IPS-18a (cell line): ENCODE measurements around the gene HOXD13.

Experiments
- H3K27ac ChIP-seq: one replicate; pipeline ENCODE4 v1.5.1; 2013; ENCODE audit warnings: low read length
- H3K27me3 ChIP-seq: one replicate; pipeline ENCODE4 v1.6.1; 2013; ENCODE audit warnings: mild to moderate bottlenecking, low read length; ENCODE audit not compliant: control insufficient read depth, insufficient read depth
- H3K36me3 ChIP-seq: one replicate; pipeline ENCODE4 v1.6.1; 2013; ENCODE audit warnings: low read depth, low read length; ENCODE audit not compliant: control insufficient read depth
- H3K4me1 ChIP-seq: one replicate; pipeline ENCODE4 v1.6.1; 2013; ENCODE audit warnings: low read depth, low read length; ENCODE audit not compliant: control insufficient read depth
- H3K4me3 ChIP-seq: one replicate; pipeline ENCODE4 v1.5.1; 2013; ENCODE audit warnings: low read length
- H3K9ac ChIP-seq: one replicate; pipeline ENCODE4 v1.6.1; 2013; ENCODE audit warnings: mild to moderate bottlenecking, low read length, moderate library complexity
- H3K9me3 ChIP-seq: one replicate; pipeline ENCODE4 v1.6.1; 2013; ENCODE audit warnings: low read depth, low read length; ENCODE audit not compliant: control insufficient read depth

HOXD13 gene

DNA sequence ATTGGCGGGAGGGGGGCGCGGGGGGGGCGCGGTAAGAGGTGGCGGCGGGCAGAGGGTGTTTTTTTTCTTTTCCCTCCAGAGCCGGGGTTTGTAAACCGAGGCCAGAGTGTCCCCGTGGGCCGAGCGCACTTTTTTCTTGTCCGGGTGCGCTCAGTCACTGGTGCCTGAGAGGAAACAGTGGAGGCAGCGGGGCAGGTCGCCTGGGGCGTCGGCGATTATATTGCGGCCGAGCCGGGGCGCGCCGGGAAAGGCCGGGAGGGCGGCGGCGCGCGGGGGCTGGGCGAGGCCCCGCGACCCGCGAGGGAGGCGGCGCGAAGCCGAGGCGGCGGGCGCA lies 37.3 kb downstream of the HOXD13 start:
- H3K4me3 ChIP-seq = no peak overlapping the region
- no peaks in the 10 kb centered on the region for H3K36me3 ChIP-seq
- H3K9me3 ChIP-seq = no peaks in the 10 kb centered on the region
- no peak overlapping the region for H3K9ac ChIP-seq
- H3K4me1 ChIP-seq = peaks cover 4% of the 10 kb centered on the region
- H3K27me3 ChIP-seq = peaks cover 100% of the 10 kb centered on the region
- H3K27ac ChIP-seq = no peak overlapping the region

DNA sequence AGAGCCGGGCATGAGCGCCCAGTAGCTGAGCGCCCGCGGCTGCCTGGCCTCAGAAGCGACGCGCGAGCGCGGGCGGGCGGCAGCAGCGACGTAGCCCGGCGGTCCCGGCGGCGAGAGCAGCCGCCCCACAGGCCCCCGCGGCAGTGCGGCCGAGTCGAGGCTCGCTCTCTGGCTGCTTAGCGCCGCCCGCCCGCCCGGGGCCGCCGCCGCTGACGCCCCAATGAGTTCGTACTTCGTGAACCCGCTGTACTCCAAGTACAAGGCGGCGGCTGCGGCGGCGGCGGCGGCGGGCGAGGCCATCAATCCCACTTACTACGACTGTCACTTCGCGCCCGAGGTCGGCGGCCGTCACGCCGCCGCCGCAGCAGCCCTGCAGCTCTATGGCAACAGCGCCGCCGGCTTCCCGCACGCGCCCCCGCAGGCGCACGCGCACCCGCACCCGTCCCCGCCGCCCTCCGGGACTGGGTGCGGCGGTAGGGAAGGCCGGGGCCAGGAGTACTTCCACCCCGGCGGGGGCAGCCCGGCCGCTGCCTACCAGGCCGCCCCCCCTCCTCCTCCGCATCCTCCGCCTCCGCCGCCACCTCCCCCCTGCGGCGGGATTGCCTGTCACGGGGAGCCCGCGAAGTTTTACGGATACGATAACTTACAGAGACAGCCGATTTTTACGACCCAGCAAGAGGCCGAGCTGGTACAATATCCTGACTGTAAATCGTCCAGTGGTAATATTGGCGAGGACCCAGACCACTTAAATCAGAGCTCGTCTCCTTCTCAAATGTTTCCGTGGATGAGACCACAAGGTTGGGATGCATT lies 37.8 kb downstream of the HOXD13 start:
- H3K4me3 ChIP-seq = no peak overlapping the region
- no peaks in the 10 kb centered on the region for H3K36me3 ChIP-seq
- peaks cover 100% of the 10 kb centered on the region for H3K27me3 ChIP-seq
- peaks cover 4% of the 10 kb centered on the region for H3K4me1 ChIP-seq
- H3K9ac ChIP-seq = no peak overlapping the region
- no peaks in the 10 kb centered on the region for H3K9me3 ChIP-seq
- no peak overlapping the region for H3K27ac ChIP-seq

DNA sequence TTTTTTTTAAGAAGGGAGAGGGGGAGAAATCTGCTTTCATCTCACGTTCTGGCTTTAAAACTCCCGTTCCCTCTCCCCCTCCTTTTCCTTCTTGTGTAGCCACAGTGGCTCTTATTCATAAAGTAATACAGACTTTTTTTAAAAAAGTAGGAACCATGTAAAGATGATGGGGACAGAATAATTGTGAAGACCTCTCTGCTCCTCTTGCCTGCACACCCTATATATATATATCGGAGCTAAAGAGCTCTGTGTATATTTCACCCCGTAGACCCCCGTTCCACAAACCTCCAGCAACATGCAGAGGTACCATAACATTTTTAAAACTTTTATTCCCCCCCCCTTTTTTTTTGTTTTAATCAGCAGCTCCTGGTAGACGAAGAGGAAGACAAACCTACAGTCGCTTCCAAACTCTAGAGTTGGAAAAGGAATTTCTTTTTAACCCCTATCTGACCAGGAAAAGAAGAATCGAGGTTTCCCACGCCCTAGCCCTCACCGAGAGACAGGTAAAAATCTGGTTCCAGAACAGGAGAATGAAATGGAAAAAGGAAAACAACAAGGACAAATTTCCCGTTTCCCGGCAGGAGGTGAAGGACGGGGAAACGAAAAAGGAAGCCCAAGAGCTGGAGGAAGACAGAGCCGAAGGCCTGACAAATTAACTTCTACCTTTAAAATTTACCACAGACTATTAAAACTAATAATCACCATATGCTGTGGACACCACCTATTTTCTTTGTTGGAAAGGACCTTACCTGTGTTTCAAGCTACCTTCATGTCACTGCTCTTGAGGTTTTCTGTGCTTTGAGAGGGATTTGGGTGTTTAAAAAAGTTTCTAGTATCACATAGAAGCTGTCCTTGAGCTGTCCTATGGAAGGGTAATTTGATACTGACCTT lies 38.7 kb downstream of the HOXD13 start:
- Histone ChIP-seq H3K27me3 (peaks cover 100% of the 10 kb centered on the region), H3K27ac (no peak overlapping the region)

DNA sequence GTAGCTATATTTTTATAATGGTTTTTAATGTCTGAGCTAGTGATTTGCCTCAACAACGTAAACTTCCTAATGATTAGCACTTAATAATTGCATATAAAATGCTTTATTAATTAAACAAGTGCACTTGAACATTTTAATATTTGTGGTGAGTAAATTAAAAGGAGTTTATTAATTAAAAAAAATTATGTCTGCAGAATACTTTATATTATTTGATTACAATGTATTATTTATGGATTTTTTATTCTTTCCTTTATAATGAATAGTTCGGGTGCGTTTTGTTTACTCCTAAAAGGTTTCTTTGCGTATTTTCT lies 39.3 kb downstream of the HOXD13 start:
- Histone ChIP-seq H3K27me3 (peaks cover 100% of the 10 kb centered on the region), H3K36me3 (no peaks in the 10 kb centered on the region), H3K4me3 (no peak overlapping the region), H3K4me1 (peaks cover 4% of the 10 kb centered on the region), H3K9ac (no peak overlapping the region), H3K9me3 (no peaks in the 10 kb centered on the region), H3K27ac (no peak overlapping the region)

More for the DNA sequence above, 38.7 kb downstream of the HOXD13 start:
- Histone ChIP-seq H3K36me3 (no peaks in the 10 kb centered on the region), H3K9ac (no peak overlapping the region), H3K4me3 (no peak overlapping the region), H3K4me1 (peaks cover 4% of the 10 kb centered on the region), H3K9me3 (no peaks in the 10 kb centered on the region)

DNA sequence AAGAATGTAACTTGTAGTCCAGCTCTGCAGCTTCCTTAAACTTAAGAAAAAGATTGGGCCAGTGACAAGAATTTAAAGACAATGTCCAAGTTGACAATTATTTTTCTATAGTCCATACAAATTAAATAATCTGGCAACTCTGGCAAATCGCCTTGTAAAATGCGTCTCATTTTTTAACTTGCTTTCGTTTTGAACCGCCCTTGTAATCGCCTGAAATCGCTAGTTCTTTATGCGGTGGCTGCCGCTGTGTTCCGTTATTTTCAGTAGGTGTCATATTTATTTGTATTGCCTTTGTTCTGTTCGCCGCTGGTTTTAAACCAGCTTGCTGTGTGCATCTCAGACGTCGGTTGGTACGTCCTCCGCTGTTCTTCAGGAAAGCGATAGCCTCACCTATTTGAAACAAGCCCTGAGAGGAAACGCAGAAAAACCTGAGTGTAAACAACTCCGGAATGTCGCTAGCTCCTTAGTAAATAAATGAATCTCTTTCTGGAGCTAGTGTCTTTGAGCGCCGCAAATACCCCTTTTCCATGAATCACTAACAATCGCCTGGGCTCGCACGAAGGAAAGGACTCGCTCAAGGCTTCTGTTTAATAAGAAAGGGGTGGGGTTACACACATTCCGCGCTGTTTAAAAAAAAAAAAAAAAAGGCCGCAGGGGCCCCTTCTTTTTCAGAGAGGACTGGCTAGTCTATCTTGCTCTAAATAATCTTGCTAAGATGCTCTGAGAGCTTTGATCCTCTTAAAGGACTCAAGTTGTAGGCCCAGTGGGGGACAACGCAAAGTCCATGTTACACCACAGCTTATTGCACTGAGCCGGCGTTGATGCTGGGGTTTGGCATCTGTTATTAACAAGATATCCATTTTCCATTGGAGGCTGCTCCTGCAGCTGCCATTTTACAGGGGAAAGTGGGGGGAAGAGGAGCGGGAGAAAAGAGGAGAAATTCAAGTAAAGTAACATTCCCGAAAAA lies 40.0 kb downstream of the HOXD13 start:
- H3K4me3 ChIP-seq = no peak overlapping the region
- H3K36me3 ChIP-seq = no peaks in the 10 kb centered on the region
- H3K27me3 ChIP-seq = peaks cover 100% of the 10 kb centered on the region
- no peaks in the 10 kb centered on the region for H3K9me3 ChIP-seq
- H3K27ac ChIP-seq = no peak overlapping the region
- no peak overlapping the region for H3K9ac ChIP-seq
- peaks cover 4% of the 10 kb centered on the region for H3K4me1 ChIP-seq

DNA sequence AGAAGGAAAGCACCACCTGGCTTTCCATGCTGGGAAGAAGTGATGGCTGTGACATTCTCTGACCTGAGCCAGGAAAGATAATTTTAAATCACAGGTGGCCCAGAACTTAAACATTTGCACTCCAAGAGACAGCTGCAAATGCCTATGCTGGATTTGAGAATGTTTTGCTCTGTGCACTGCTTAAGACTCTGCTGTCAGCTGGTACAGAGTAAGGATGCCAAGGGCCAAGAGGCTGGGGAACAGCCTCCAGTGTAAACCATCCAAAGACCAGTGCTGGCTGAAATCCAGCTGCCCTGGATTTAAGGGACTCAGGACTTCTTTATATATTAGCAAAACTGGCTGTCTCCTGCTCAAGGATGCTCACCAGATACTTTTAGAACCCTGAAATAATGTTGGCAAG lies 40.9 kb downstream of the HOXD13 start:
- H3K9ac ChIP-seq = no peak overlapping the region
- no peaks in the 10 kb centered on the region for H3K36me3 ChIP-seq
- no peaks in the 10 kb centered on the region for H3K9me3 ChIP-seq
- H3K4me1 ChIP-seq = peaks cover 3% of the 10 kb centered on the region
- no peak overlapping the region for H3K27ac ChIP-seq
- no peak overlapping the region for H3K4me3 ChIP-seq
- peaks cover 100% of the 10 kb centered on the region for H3K27me3 ChIP-seq

DNA sequence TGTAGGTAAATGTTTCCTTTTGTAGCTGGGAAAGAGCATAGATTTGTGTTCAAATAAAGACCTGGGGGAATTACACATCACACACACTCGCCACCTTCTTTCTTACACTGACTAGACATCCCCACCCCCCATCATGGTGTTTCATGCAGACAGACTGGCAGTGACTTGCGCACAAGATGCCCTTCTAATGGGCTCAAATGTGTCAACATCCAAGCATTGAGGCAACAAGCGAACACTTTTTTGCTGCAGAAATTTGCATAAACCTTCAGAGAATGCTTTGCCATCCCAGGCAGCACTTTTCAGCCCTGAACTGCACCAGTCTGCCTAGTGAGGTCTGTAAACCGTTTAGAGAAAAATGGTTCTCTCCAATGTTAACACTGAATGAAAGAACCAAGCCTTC lies 41.5 kb downstream of the HOXD13 start:
- H3K4me1 ChIP-seq = no peaks in the 10 kb centered on the region
- H3K9ac ChIP-seq = no peak overlapping the region
- no peaks in the 10 kb centered on the region for H3K36me3 ChIP-seq
- H3K9me3 ChIP-seq = no peaks in the 10 kb centered on the region
- no peak overlapping the region for H3K4me3 ChIP-seq
- H3K27me3 ChIP-seq = peaks cover 100% of the 10 kb centered on the region
- H3K27ac ChIP-seq = no peak overlapping the region

DNA sequence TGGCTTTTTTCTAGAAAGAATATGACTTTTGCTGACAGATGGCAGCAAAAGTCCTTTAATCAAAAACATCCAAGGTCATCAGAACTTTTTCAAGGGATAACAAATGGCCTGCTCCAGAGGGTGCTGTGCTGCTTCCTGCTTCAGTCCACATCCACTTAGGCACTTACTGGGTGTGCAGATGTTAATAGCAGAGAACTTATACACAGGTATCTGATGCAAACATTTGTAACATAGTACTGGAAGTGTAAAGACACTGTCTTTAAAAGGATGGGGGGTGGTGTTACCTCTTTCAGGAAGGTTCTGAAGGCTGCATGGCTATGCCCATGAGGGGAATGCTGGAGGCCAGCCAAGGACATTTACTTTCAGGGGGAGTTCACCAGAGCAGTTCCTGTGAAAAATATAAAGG lies 42.5 kb downstream of the HOXD13 start:
- H3K4me3 ChIP-seq = no peak overlapping the region

DNA sequence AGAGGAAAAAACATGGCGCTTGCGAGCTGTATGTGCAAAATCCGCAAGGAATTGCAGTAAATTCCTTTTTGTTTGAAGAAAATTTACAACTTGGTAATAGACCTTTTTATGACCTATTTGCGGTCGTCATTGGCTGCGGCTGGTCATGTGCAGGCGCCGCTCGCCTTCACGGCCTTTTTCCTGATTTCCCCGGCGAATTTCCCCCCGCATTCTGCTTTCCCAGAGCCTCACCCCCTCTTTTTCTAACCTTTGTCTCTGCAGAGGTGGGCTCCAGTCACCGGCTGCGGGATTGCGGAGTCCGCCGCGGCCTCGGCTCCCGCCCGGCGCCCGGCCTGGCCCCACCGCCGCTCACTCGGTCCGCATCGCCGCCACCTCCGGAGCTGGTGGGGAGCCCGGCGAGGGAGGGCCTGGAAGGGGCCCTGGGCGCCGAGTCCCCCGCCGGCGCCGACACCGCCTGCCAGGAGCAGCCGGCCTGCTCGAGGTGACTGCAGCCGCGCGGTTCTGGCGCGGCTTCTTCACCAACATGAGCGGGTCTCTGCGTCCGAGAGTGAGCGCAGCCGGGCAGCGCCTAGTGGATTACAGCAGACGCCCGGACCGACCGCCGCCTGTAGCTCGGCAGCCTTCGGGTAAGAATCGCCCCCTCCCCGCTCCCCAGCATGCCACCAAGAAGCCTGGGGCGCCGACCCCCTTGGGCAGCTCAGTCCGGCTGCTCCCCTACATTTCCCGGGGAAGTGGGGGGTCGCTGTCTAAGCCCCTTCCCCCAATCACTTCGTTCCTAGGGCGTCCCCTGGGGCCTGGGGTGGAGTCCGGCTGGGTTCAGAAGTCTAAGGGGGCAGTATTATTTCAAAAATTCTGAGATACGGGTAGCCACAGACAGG lies 44.1 kb downstream of the HOXD13 start:
- peaks cover 100% of the 10 kb centered on the region for H3K27me3 ChIP-seq
- no peaks in the 10 kb centered on the region for H3K9me3 ChIP-seq

More for the DNA sequence above, 42.5 kb downstream of the HOXD13 start:
- Histone ChIP-seq H3K36me3 (no peaks in the 10 kb centered on the region), H3K4me1 (no peaks in the 10 kb centered on the region), H3K27me3 (peaks cover 100% of the 10 kb centered on the region), H3K9me3 (no peaks in the 10 kb centered on the region), H3K9ac (no peak overlapping the region), H3K27ac (no peak overlapping the region)

DNA sequence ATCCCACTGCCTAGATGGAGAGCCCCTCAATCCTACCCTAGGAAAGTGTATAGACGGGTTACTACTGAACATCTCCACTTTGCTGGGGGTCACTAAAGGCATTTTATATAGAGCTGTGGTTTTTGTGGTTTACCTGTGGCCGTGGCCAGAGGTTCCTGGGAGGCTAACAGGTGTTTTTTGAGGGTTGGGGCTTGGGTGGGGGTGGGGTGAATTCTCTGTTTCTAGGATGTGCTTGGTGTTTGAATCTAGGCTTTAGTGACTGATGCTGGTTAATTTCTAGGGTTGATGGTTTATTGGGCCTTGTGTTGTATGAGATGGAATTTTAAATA lies 44.7 kb downstream of the HOXD13 start:
- H3K27me3 ChIP-seq = peaks cover 100% of the 10 kb centered on the region
- H3K27ac ChIP-seq = no peak overlapping the region
- H3K4me1 ChIP-seq = no peaks in the 10 kb centered on the region
- no peak overlapping the region for H3K9ac ChIP-seq
- peak overlapping the region; percentile 47 for H3K4me3 ChIP-seq
- no peaks in the 10 kb centered on the region for H3K36me3 ChIP-seq
- no peaks in the 10 kb centered on the region for H3K9me3 ChIP-seq

More for the DNA sequence above, 44.1 kb downstream of the HOXD13 start:
- Histone ChIP-seq H3K27ac (no peak overlapping the region), H3K4me1 (no peaks in the 10 kb centered on the region), H3K9ac (no peak overlapping the region), H3K4me3 (peak overlapping the region; percentile 47), H3K36me3 (no peaks in the 10 kb centered on the region)
